ENCODE measurements around the gene GNL3.
A peak's percentile ranks its signal among the peaks of the same experiment; 100 is the strongest.

GNL3 gene

GRCh38 chr3:52685709-52686691, at the start of gene GNL3, which contains the start of gene PBRM1:
GNL3 (plus strand) TSS chr3:52686032; CDS start chr3:52686093, 61 bp downstream.
PBRM1 (minus strand) TSS chr3:52685913.
- Histone ChIP-seq H3K9ac (ENCODE audit: low read depth in 1 of 2, low read length in 2 of 2) (peak within 1 kb of the TSS; percentile 76 to 90), H3K27ac (ENCODE audit: low read depth in 2 of 2, low read length in 2 of 2) (peak within 1 kb of the TSS; percentile 94 to 97), H3K36me3 (ENCODE audit: control insufficient read depth in 2 of 2, insufficient read depth in 2 of 2, low read length in 2 of 2) (peaks cover 34 to 42% of the 10 kb centered on the region in 2 donors), H3K4me1 (ENCODE audit: control insufficient read depth in 2 of 2, insufficient read depth in 2 of 2, low read length in 2 of 2) (peaks cover 8 to 25% of the 10 kb centered on the region in 2 donors), H3K27me3 (ENCODE audit: control insufficient read depth in 2 of 2, insufficient read depth in 2 of 2, low read length in 2 of 2) (no peaks in the 10 kb centered on the region), H3K9me3 (ENCODE audit: control insufficient read depth in 2 of 2, low read length in 2 of 2) (no peaks in the 10 kb centered on the region), H3K4me3 (ENCODE audit: low read length in 2 of 2) (peak within 1 kb of the TSS; percentile 91 to 92)

- Histone ChIP-seq H3K36me3 (ENCODE audit: control insufficient read depth in 2 of 2, insufficient read depth in 2 of 2, low read length in 2 of 2) (peaks cover 45 to 48% of the 10 kb centered on the region in 2 donors), H3K27me3 (ENCODE audit: control insufficient read depth in 2 of 2, insufficient read depth in 2 of 2, low read length in 2 of 2) (no peaks in the 10 kb centered on the region), H3K27ac (ENCODE audit: low read depth in 2 of 2, low read length in 2 of 2) (no peak overlapping the region), H3K4me1 (ENCODE audit: control insufficient read depth in 2 of 2, insufficient read depth in 2 of 2, low read length in 2 of 2) (no peaks in the 10 kb centered on the region), H3K9me3 (ENCODE audit: control insufficient read depth in 2 of 2, low read length in 2 of 2) (no peaks in the 10 kb centered on the region), H3K9ac (ENCODE audit: low read depth in 1 of 2, low read length in 2 of 2) (no peak overlapping the region), H3K4me3 (ENCODE audit: low read length in 2 of 2) (no peak overlapping the region)
These were observed 49.2 kb upstream of the GNL3 start for GRCh38 chr3:52636673-52637072.

- Histone ChIP-seq H3K9ac (ENCODE audit: low read depth in 1 of 2, low read length in 2 of 2) (no peak overlapping the region), H3K27ac (ENCODE audit: low read depth in 2 of 2, low read length in 2 of 2) (no peak overlapping the region), H3K36me3 (ENCODE audit: control insufficient read depth in 2 of 2, insufficient read depth in 2 of 2, low read length in 2 of 2) (peaks cover 33 to 39% of the 10 kb centered on the region in 2 donors), H3K9me3 (ENCODE audit: control insufficient read depth in 2 of 2, low read length in 2 of 2) (no peaks in the 10 kb centered on the region), H3K4me3 (ENCODE audit: low read length in 2 of 2) (no peak overlapping the region), H3K4me1 (ENCODE audit: control insufficient read depth in 2 of 2, insufficient read depth in 2 of 2, low read length in 2 of 2) (no peaks in the 10 kb centered on the region), H3K27me3 (ENCODE audit: control insufficient read depth in 2 of 2, insufficient read depth in 2 of 2, low read length in 2 of 2) (no peaks in the 10 kb centered on the region)
These were observed 40.3 kb upstream of the GNL3 start for GRCh38 chr3:52645549-52645948.

DNA sequence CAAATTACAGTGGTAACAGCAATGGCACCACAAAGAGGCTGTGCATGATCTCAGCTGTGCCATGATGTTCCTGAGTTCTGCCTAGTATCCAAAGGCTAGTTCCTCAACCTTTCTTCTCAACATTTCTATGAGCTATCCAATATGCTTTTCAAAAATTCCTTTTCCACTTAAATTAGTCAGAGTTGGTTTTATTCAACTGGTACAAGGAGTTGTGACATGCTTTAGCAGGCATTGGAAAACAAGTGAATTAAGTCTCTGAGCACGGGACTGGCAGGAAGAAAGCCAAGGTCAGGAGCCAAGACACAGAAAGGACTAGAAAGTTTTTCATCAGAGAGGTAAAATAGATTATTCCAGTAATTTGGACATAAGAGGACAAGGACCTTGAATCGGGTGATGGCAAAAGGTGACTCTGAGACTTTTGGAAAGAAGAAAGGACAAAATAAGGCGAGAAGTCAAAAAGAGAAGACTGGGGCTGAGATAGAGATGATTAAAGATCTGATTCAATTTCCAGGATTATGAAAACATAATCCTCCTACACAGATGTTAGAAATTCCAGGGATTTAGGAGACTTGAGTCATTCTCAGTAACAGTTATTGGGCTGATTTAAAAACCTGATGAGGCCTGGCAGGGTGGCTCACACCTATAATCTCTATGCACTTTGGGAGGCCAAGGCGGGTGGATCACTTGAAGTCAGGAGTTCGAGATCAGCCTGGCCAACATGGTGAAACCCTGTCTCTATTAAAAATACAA, 36.2 kb upstream of the GNL3 start:
- no peak overlapping the region for H3K4me3 ChIP-seq (ENCODE audit: low read length in 2 of 2)
- H3K27me3 ChIP-seq (ENCODE audit: control insufficient read depth in 2 of 2, insufficient read depth in 2 of 2, low read length in 2 of 2) = no peaks in the 10 kb centered on the region
- H3K9me3 ChIP-seq (ENCODE audit: control insufficient read depth in 2 of 2, low read length in 2 of 2) = no peaks in the 10 kb centered on the region
- no peak overlapping the region for H3K27ac ChIP-seq (ENCODE audit: low read depth in 2 of 2, low read length in 2 of 2)
- no peak overlapping the region for H3K9ac ChIP-seq (ENCODE audit: low read depth in 1 of 2, low read length in 2 of 2)
- H3K4me1 ChIP-seq (ENCODE audit: control insufficient read depth in 2 of 2, insufficient read depth in 2 of 2, low read length in 2 of 2) = no peaks in the 10 kb centered on the region
- H3K36me3 ChIP-seq (ENCODE audit: control insufficient read depth in 2 of 2, insufficient read depth in 2 of 2, low read length in 2 of 2) = peaks cover 37 to 53% of the 10 kb centered on the region in 2 donors

DNA sequence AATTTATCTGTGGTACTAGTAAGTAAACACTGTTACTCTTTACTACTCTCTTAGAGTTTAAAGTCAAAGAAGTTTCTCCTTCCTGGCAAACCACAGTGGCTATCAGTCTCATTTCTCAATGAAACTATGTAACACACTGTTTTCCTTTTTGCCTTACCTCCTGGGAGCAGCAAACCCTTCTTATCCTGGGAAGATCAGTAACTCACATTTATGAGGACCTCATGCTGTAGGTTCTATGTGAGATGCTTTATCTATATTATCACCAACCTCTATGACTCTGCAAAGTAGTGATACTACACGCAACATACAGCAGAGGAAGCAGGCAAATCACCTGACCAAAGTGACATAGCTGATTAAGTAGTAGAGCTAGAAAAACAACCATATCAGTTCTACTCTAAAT, 35.4 kb upstream of the GNL3 start:
- Histone ChIP-seq H3K27me3 (ENCODE audit: control insufficient read depth in 2 of 2, insufficient read depth in 2 of 2, low read length in 2 of 2) (no peaks in the 10 kb centered on the region), H3K9ac (ENCODE audit: low read depth in 1 of 2, low read length in 2 of 2) (no peak overlapping the region), H3K4me1 (ENCODE audit: control insufficient read depth in 2 of 2, insufficient read depth in 2 of 2, low read length in 2 of 2) (no peaks in the 10 kb centered on the region), H3K36me3 (ENCODE audit: control insufficient read depth in 2 of 2, insufficient read depth in 2 of 2, low read length in 2 of 2) (peaks cover 42 to 56% of the 10 kb centered on the region in 2 donors), H3K4me3 (ENCODE audit: low read length in 2 of 2) (no peak overlapping the region), H3K27ac (ENCODE audit: low read depth in 2 of 2, low read length in 2 of 2) (no peak overlapping the region), H3K9me3 (ENCODE audit: control insufficient read depth in 2 of 2, low read length in 2 of 2) (no peaks in the 10 kb centered on the region)

- no peak overlapping the region for H3K27ac ChIP-seq (ENCODE audit: low read depth in 2 of 2, low read length in 2 of 2)
- H3K4me3 ChIP-seq (ENCODE audit: low read length in 2 of 2) = no peak overlapping the region
- no peaks in the 10 kb centered on the region for H3K27me3 ChIP-seq (ENCODE audit: control insufficient read depth in 2 of 2, insufficient read depth in 2 of 2, low read length in 2 of 2)
- H3K9me3 ChIP-seq (ENCODE audit: control insufficient read depth in 2 of 2, low read length in 2 of 2) = no peaks in the 10 kb centered on the region
- no peaks in the 10 kb centered on the region for H3K4me1 ChIP-seq (ENCODE audit: control insufficient read depth in 2 of 2, insufficient read depth in 2 of 2, low read length in 2 of 2)
- peaks cover 48 to 63% of the 10 kb centered on the region in 2 donors for H3K36me3 ChIP-seq (ENCODE audit: control insufficient read depth in 2 of 2, insufficient read depth in 2 of 2, low read length in 2 of 2)
- no peak overlapping the region for H3K9ac ChIP-seq (ENCODE audit: low read depth in 1 of 2, low read length in 2 of 2)
These were observed 34.2 kb upstream of the GNL3 start for GRCh38 chr3:52651592-52651991.

GRCh38 chr3:52655895-52656294, 29.9 kb upstream of the GNL3 start:
- Histone ChIP-seq H3K9ac (ENCODE audit: low read depth in 1 of 2, low read length in 2 of 2) (no peak overlapping the region), H3K27ac (ENCODE audit: low read depth in 2 of 2, low read length in 2 of 2) (no peak overlapping the region), H3K36me3 (ENCODE audit: control insufficient read depth in 2 of 2, insufficient read depth in 2 of 2, low read length in 2 of 2) (peaks cover 46 to 62% of the 10 kb centered on the region in 2 donors), H3K27me3 (ENCODE audit: control insufficient read depth in 2 of 2, insufficient read depth in 2 of 2, low read length in 2 of 2) (no peaks in the 10 kb centered on the region), H3K9me3 (ENCODE audit: control insufficient read depth in 2 of 2, low read length in 2 of 2) (no peaks in the 10 kb centered on the region), H3K4me3 (ENCODE audit: low read length in 2 of 2) (no peak overlapping the region), H3K4me1 (ENCODE audit: control insufficient read depth in 2 of 2, insufficient read depth in 2 of 2, low read length in 2 of 2) (no peaks in the 10 kb centered on the region)

DNA sequence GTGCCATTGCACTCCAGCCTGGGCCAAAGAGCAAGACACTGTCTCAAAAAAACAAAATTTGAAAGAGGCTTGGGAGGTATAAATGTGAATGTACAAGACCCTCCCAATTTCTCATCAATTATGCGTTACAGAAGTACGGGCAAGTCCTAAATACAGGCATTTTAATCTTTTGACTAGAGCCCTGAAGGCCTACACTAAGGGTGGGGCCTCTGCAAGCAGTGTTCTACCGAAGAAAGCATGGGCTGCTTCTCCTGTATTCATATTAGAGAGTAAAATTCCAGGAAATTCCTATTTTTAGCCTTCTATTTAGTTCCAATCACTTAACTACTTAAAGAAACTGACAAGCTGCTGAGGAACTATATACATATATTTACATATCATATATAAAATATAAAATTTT, 25.8 kb upstream of the GNL3 start:
- Histone ChIP-seq H3K4me3 (ENCODE audit: low read length in 2 of 2) (no peak overlapping the region), H3K9ac (ENCODE audit: low read depth in 1 of 2, low read length in 2 of 2) (no peak overlapping the region), H3K4me1 (ENCODE audit: control insufficient read depth in 2 of 2, insufficient read depth in 2 of 2, low read length in 2 of 2) (no peaks in the 10 kb centered on the region), H3K9me3 (ENCODE audit: control insufficient read depth in 2 of 2, low read length in 2 of 2) (no peaks in the 10 kb centered on the region), H3K36me3 (ENCODE audit: control insufficient read depth in 2 of 2, insufficient read depth in 2 of 2, low read length in 2 of 2) (peaks cover 39 to 60% of the 10 kb centered on the region in 2 donors), H3K27me3 (ENCODE audit: control insufficient read depth in 2 of 2, insufficient read depth in 2 of 2, low read length in 2 of 2) (no peaks in the 10 kb centered on the region), H3K27ac (ENCODE audit: low read depth in 2 of 2, low read length in 2 of 2) (no peak overlapping the region)

DNA sequence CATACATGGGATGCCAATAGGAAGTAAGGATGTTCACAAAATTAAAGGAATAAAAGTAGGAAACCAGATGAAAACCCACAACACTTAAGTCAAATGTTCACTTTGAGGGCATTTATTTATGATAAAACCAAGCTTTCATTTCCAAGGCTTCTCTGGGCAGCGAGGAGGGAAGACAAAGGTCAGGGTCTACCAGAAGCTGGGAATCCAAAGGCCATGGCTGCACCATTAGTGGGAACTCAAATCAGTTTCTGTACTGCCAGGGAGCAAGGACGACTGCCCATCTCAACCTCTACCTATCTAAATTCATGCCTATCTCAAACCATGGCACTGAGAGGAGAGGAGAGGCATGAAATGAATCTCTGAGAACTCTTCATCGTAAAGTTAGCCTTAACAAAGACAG, 22.7 kb upstream of the GNL3 start:
- Histone ChIP-seq H3K27me3 (ENCODE audit: control insufficient read depth in 2 of 2, insufficient read depth in 2 of 2, low read length in 2 of 2) (no peaks in the 10 kb centered on the region), H3K9me3 (ENCODE audit: control insufficient read depth in 2 of 2, low read length in 2 of 2) (no peaks in the 10 kb centered on the region), H3K9ac (ENCODE audit: low read depth in 1 of 2, low read length in 2 of 2) (no peak overlapping the region), H3K27ac (ENCODE audit: low read depth in 2 of 2, low read length in 2 of 2) (no peak overlapping the region), H3K4me3 (ENCODE audit: low read length in 2 of 2) (no peak overlapping the region), H3K4me1 (ENCODE audit: control insufficient read depth in 2 of 2, insufficient read depth in 2 of 2, low read length in 2 of 2) (no peaks in the 10 kb centered on the region), H3K36me3 (ENCODE audit: control insufficient read depth in 2 of 2, insufficient read depth in 2 of 2, low read length in 2 of 2) (peaks cover 30 to 49% of the 10 kb centered on the region in 2 donors)
